Coronary artery (tissue), 2 donors: ENCODE results near the gene PNPLA5.

Source experiments
- DNase-seq: peaks from one replicate; pipeline ENCODE4 v3.0.0-alpha.2; 2017; ENCODE audit warnings: low spot score
- H3K27ac ChIP-seq, 2 donors: fragments of 200-600 bp; sonication (generic); one replicate each; pipeline ENCODE4 v1.5.1; 2016 to 2019
- H3K4me3 ChIP-seq: fragments of 200-600 bp; sonication (generic); 2 replicates; pipeline ENCODE4 v1.5.1; 2016; ENCODE audit warnings: mild to moderate bottlenecking, moderate library complexity
- TF ChIP-seq, protein P1 (sequence below): fragments of 200-600 bp; sonication (generic); IDR thresholded peaks from one replicate; pipeline ENCODE4 v1.5.1; 2019; ENCODE audit warnings: antibody characterized with exemption

The PNPLA5 gene

DNA sequence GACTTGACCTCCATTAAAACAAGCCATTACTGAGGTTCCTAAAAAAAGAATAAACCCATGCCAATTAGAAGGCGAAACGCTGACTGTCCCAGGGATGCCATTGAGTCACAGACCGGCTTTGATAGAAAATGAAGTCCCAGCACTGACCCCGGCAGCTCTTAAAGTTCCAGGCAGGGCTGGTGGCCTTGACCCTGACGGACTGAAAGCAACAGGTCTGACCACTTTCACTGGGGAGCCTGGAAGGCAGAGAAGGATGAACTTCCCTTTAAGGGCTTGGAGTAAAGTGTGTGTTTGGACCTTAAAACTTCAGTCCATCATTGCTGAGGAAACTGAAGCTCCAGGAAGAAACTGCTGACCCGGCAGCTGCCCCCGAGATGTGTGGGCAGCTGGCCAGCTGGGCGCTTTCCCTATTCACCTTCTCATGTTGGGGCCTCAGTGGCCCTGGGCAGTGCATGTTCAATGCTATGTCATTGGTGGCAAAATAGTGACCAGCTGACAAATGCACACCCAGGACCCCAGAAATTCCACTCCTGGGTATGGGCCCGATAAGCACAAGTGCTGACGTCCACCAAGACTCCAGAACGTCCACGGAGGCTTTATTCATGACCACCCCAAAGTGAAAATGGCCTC lies 60.8 kb downstream of the PNPLA5 start:
- TF ChIP-seq, protein P1, sequence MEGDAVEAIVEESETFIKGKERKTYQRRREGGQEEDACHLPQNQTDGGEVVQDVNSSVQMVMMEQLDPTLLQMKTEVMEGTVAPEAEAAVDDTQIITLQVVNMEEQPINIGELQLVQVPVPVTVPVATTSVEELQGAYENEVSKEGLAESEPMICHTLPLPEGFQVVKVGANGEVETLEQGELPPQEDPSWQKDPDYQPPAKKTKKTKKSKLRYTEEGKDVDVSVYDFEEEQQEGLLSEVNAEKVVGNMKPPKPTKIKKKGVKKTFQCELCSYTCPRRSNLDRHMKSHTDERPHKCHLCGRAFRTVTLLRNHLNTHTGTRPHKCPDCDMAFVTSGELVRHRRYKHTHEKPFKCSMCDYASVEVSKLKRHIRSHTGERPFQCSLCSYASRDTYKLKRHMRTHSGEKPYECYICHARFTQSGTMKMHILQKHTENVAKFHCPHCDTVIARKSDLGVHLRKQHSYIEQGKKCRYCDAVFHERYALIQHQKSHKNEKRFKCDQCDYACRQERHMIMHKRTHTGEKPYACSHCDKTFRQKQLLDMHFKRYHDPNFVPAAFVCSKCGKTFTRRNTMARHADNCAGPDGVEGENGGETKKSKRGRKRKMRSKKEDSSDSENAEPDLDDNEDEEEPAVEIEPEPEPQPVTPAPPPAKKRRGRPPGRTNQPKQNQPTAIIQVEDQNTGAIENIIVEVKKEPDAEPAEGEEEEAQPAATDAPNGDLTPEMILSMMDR: no peak
- Histone ChIP-seq H3K4me3 (no peak overlapping the region), H3K27ac (peak overlapping the region; percentile 76 to 85)
- no peak for DNase-seq

DNA sequence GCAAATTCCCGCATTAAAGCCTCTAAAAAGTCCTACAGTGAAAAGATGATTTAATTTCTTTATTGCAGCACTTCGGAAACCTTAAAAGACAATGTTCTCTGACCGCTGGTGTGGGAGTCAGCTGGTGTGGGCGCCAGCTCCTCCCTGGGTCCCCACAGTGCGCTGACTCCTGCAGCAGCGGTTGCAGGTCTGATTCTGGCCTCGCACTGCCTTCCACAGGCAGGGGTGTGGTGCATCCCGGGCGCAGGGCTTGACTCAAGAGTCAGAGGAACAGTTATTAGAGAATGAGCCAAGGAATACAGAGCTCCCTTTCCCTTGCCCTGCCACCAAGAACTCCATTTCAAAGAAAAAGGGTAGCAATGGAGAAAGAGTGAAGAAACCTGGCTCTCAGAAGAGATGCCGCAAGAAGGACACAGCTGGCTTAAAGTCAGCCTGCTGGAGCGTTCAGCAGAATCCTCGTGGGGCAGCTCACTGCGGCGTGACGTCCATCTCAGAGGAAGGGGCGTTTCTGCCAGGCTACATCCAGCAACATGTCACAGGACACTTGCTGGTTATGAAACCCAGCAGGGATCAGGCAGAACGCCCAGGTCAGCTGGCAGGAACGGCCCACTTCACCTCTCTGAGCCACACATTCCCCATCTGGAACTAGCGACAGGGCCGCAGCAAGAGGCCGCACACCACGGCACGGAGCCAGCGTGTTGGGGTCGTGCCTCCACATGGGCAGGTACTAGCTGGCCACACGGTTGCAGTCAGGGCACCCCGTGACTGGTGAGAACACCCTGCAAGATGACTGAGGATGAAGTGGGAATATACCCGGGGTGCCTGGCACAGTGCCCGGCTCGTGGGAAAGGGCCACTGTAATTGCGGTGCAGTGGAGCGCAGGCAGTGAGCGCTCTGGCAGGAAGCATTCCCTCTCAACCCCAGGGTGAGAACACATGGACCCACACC lies 61.6 kb downstream of the PNPLA5 start:
- DNase-seq: peak; percentile 88
- TF ChIP-seq, protein P1: no peak
- Histone ChIP-seq H3K4me3 (peak overlapping the region; percentile 22), H3K27ac (peak overlapping the region; percentile 76 to 85)
